Subcutaneous adipose tissue (tissue), 4 donors: ENCODE data around the gene RASGRP1. TPM values are rescaled to one million over a fixed set of nuclear protein-coding genes. Genes with fewer than 3 reads are reported as not detected.

ENCODE experiments used
- total RNA-seq, 4 donors: library from RNA; depleted of rRNA; stranded (reverse); fragments of >200 nt; gene quantifications; one replicate each; pipeline ENCODE4 v1.1.0, GENCODE V29; 2016
- TF ChIP-seq, protein P1 (sequence below): fragments of 450-650 bp; IDR thresholded peaks from one replicate; pipeline ENCODE4 v1.5.1; 2016; ENCODE audit warnings: low read depth, mild to moderate bottlenecking, control low read depth, antibody characterized with exemption, moderate library complexity

RASGRP1 gene
- total RNA-seq, 4 donors from 2014 or later: 0.94 to 2.9 (median 1.8) TPM

DNA sequence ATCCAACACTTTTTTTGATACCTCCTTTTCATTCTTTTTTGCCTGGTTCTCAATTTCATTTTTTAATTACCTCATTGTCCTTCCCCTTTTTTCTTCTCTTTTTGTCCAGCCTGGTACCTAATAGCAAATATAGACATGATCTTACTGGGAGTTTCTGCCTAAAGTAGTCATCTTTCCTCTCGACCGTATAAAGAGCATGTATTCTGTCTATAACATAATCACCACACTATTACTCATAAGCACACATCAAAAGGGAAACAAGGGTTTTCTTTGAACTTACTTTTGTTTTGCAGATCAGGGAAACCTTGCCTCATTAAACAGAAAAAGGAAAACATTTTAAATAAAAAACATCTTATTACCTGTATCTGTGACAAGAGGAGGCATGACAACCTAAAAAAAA, 77.7 kb downstream of the RASGRP1 start:
- TF ChIP-seq, protein P1, sequence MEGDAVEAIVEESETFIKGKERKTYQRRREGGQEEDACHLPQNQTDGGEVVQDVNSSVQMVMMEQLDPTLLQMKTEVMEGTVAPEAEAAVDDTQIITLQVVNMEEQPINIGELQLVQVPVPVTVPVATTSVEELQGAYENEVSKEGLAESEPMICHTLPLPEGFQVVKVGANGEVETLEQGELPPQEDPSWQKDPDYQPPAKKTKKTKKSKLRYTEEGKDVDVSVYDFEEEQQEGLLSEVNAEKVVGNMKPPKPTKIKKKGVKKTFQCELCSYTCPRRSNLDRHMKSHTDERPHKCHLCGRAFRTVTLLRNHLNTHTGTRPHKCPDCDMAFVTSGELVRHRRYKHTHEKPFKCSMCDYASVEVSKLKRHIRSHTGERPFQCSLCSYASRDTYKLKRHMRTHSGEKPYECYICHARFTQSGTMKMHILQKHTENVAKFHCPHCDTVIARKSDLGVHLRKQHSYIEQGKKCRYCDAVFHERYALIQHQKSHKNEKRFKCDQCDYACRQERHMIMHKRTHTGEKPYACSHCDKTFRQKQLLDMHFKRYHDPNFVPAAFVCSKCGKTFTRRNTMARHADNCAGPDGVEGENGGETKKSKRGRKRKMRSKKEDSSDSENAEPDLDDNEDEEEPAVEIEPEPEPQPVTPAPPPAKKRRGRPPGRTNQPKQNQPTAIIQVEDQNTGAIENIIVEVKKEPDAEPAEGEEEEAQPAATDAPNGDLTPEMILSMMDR: no peak

DNA sequence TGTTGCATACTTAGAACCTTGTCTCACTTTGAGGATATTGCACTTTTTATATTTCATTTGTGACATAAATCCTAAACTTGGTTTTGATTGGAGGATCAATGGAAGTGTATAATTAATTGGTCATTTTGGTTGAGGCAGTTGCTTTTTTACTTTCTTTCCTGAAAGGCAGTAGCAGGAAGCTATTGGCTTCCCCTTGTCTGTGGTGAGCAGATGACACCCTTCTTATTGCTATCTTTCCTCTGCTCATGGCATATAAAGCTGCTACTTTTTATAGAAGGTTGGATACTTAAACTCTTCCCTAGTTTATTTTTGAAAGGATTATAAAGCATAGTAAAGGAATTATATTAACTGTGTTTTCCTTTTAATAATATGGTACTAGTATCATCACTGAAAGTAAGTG, 82.0 kb downstream of the RASGRP1 start:
- TF ChIP-seq, protein P1: no peak

DNA sequence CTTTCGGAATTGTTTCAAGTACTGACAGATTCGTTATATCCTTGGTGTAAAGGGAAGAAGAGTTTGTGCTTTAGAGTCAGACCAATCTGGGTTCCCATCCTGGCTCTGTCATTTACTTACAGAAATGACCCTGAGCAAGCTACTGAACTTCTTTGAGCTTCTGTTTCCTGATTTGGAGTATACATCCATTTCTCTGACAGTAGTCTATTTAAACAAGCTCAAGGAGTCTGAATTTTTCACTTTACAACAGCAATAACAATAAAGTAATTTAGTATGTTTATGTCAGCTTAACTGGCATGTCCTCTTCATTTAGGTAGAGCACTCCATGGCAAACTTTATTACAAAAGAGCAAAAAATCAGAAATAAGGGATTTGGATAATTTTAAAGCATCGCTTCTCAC, 82.9 kb downstream of the RASGRP1 start:
- TF ChIP-seq, protein P1: no peak

DNA sequence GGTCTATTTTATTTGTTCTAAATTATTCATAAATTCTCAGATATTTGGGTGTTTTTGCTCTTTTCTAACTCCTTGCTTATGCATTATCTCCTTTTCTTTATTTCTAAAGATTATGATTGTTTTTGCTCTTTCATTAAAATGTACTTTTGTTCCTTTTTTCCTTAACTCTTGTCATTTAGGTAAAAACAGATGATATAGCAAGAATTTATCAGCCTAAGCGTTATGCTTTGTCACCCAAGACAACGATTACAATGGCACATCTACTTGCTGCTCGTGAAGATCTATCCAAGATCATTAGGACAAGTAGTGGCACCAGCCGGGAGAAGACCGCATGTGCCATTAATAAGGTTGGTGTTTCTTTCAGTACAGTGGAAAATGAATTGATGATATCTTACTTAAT, 83.5 kb downstream of the RASGRP1 start:
- TF ChIP-seq, protein P1: no peak

DNA sequence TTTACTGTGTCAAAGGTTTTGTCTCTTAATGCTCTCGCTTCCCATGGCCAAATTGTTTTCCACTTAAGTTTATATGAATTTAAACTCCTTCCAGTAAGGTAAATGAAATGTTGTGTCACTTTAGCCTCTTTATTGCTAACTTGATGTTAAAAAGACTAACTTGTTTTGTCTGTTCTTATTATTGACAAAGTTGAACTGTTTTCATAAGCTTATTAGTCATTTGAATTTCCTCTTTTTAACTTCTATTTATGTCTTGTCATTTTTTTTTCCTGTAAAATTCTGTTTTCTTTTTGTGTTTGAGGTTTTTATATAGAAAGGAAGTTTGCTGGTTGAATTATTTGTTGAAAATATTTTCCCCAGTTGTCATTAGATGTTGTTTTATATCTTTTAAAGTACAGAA, 84.9 kb downstream of the RASGRP1 start:
- TF ChIP-seq, protein P1: no peak

DNA sequence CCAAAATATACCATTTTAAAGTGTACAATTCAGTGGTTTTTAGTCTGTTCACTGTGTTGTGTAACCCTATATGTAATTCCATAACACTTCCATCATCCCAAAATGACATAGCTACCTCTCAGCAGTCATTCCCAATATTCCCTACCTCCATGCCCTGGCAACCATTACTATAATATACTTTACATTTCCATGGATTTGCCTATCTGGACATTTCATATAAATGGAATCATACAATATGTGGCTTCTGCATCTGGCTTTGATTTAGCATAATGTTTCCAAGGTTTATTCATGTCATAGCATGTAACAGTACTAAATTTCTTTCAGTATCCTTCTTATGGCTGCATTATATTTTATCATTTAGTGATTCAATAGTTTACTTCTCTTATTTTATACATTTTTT, 85.3 kb downstream of the RASGRP1 start:
- TF ChIP-seq, protein P1: no peak

DNA sequence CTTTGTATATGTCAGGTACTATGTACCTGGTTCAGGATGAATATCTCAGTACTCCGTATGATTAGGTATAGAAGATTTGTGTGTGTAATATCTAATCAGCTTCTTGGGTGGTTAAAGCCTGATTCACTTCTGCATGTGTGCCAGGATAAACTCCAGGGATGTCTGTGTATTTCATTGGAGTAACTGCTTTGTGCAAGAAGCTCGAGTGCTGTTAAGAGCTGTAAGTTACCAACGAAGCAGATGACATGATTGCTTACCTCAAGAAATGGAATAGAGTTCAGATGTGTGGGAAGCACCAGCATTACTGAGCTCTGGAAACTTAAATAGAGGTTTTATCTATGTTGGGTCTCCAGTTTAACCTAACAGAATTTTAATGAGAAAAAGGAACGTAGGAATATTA, 87.0 kb downstream of the RASGRP1 start:
- TF ChIP-seq, protein P1: no peak

DNA sequence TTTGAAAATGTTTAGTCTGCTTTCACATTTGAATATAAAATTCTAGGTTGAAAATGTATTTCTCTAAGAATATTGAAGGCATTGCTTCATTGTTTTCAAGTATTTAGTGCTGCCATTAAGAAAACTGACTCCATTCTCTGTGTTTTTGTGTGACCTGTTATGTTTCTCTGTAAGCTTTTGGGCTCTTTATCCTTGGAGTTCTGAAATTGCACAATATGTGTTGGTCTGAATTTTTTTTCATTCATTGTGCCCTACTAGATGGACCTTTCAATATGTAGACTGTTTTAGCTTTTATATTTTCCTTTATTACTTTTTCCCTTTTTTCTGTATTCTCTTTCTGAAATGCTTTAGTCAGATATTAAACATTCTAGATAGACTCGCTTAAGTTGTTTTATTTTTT, 88.5 kb downstream of the RASGRP1 start:
- TF ChIP-seq, protein P1: no peak
